Measurements from ENCODE around the gene CACNA1C.
"Not testable (repeated sequence)": the region's sequence is repeated elsewhere in the genome, so short reads cannot be mapped to it uniquely, and the experiment has no call there.

CACNA1C gene

GRCh38 chr12:2685620-2686279 is 633.0 kb downstream of the CACNA1C start:
- peaks cover 3 to 42% (median 32%) of the 10 kb centered on the region in 4 experiments for H3K4me1 ChIP-seq (ENCODE audit: control extremely low read depth in 1 of 4, control insufficient read depth in 4 of 4, insufficient read depth in 4 of 4, low read length in 3 of 4)
- H3K9me3 ChIP-seq (ENCODE audit: control extremely low read depth in 1 of 5, control insufficient read depth in 4 of 5, insufficient read depth in 2 of 5, low read depth in 1 of 5, low read length in 4 of 5); H3K4me3 ChIP-seq (ENCODE audit: control insufficient read depth in 1 of 7, extremely low read depth in 1 of 7, insufficient read depth in 4 of 7, low read depth in 2 of 7, low read length in 6 of 7); H3K36me3 ChIP-seq (ENCODE audit: control insufficient read depth in 4 of 4, insufficient read depth in 4 of 4, low read length in 3 of 4); POLR2A ChIA-PET; DNase-seq; H3K27ac ChIP-seq (ENCODE audit: insufficient read depth in 1 of 2, low read depth in 1 of 2, low read length in 2 of 2, poor library complexity in 1 of 2, severe bottlenecking in 2 of 2); H3K27me3 ChIP-seq (replicated peaks in 2 of 5; ENCODE audit: control insufficient read depth in 4 of 5, insufficient read depth in 5 of 5, low read length in 4 of 5): not testable (repeated sequence)
- CTCF ChIA-PET, result interaction anchor here (2.0 kb wide), 2 partner anchors 35 to 66 kb away, joined by 4 to 5 read pairs; no protein-coding TSS in a partner anchor
- 95% methylated on average over 8 of the region's 20 CpGs for WGBS (ENCODE audit: insufficient coverage)

DNA sequence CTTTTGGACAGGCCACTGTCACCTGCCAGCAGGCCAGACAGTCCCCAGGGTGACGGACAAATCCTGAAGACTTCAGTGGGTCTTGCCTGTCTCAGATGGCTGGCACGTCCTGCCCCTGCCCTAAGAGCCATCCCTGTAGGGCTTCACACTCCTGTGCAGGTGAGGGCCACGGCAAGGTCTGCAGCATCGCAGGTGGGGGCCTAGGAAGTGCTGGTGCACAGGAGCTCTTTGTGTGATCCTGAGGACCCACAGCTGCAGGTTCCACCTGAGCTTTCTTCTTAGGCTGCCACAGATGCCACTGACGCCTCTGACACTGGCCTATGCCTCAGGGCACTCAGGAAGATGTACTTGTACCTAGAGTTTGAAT is 633.5 kb downstream of the CACNA1C start:
- ChIA-PET CTCF (interaction anchor here (1.1 to 2.0 kb wide), 3 partner anchors 35 to 99 kb away, joined by 3 to 5 read pairs (median 4); no protein-coding TSS in a partner anchor), POLR2A (interaction anchor here (0.6 kb wide), 1 partner anchor 247 kb away, joined by 3 read pairs; no protein-coding TSS in a partner anchor)
- Histone ChIP-seq H3K4me1 (ENCODE audit: control extremely low read depth in 1 of 4, control insufficient read depth in 4 of 4, insufficient read depth in 4 of 4, low read length in 3 of 4) (peaks cover 3 to 44% (median 35%) of the 10 kb centered on the region in 4 experiments), H3K27me3 (replicated peaks in 2 of 5; ENCODE audit: control insufficient read depth in 4 of 5, insufficient read depth in 5 of 5, low read length in 4 of 5) (no peaks in the 10 kb centered on the region), H3K4me3 (ENCODE audit: control insufficient read depth in 1 of 7, extremely low read depth in 1 of 7, insufficient read depth in 4 of 7, low read depth in 2 of 7, low read length in 6 of 7) (no peak overlapping the region), H3K27ac (ENCODE audit: insufficient read depth in 1 of 2, low read depth in 1 of 2, low read length in 2 of 2, poor library complexity in 1 of 2, severe bottlenecking in 2 of 2) (no peak overlapping the region), H3K9me3 (ENCODE audit: control extremely low read depth in 1 of 5, control insufficient read depth in 4 of 5, insufficient read depth in 2 of 5, low read depth in 1 of 5, low read length in 4 of 5) (no peaks in the 10 kb centered on the region), H3K36me3 (ENCODE audit: control insufficient read depth in 4 of 4, insufficient read depth in 4 of 4, low read length in 3 of 4) (peaks cover 0 to 8% (median 5%) of the 10 kb centered on the region in 4 experiments)
- no peak for DNase-seq
- 100% methylated on average over 5 of the region's 5 CpGs for WGBS (ENCODE audit: insufficient coverage)

- DNase-seq, result no peak
- Histone ChIP-seq H3K4me1 (ENCODE audit: control extremely low read depth in 1 of 4, control insufficient read depth in 4 of 4, insufficient read depth in 4 of 4, low read length in 3 of 4) (peaks cover 3 to 50% (median 40%) of the 10 kb centered on the region in 4 experiments), H3K27me3 (replicated peaks in 2 of 5; ENCODE audit: control insufficient read depth in 4 of 5, insufficient read depth in 5 of 5, low read length in 4 of 5) (no peaks in the 10 kb centered on the region), H3K4me3 (ENCODE audit: control insufficient read depth in 1 of 7, extremely low read depth in 1 of 7, insufficient read depth in 4 of 7, low read depth in 2 of 7, low read length in 6 of 7) (no peak overlapping the region), H3K9me3 (ENCODE audit: control extremely low read depth in 1 of 5, control insufficient read depth in 4 of 5, insufficient read depth in 2 of 5, low read depth in 1 of 5, low read length in 4 of 5) (no peaks in the 10 kb centered on the region), H3K27ac (ENCODE audit: insufficient read depth in 1 of 2, low read depth in 1 of 2, low read length in 2 of 2, poor library complexity in 1 of 2, severe bottlenecking in 2 of 2) (no peak overlapping the region), H3K36me3 (ENCODE audit: control insufficient read depth in 4 of 4, insufficient read depth in 4 of 4, low read length in 3 of 4) (peaks cover 0 to 7% (median 3%) of the 10 kb centered on the region in 4 experiments)
- WGBS (ENCODE audit: insufficient coverage), result 93% methylated on average over 5 of the region's 5 CpGs
- CTCF ChIA-PET, result interaction anchor here (1.1 kb wide), 1 partner anchor 98 kb away, joined by 3 read pairs; no protein-coding TSS in a partner anchor
- POLR2A ChIA-PET, result no interaction called here
These were observed 634.3 kb downstream of the CACNA1C start for GRCh38 chr12:2687058-2687457.

GRCh38 chr12:2687726-2688125 is 634.9 kb downstream of the CACNA1C start:
- Histone ChIP-seq H3K36me3 (ENCODE audit: control insufficient read depth in 4 of 4, insufficient read depth in 4 of 4, low read length in 3 of 4) (peaks cover 0 to 7% (median 2%) of the 10 kb centered on the region in 4 experiments), H3K27me3 (replicated peaks in 2 of 5; ENCODE audit: control insufficient read depth in 4 of 5, insufficient read depth in 5 of 5, low read length in 4 of 5) (no peaks in the 10 kb centered on the region), H3K4me1 (ENCODE audit: control extremely low read depth in 1 of 4, control insufficient read depth in 4 of 4, insufficient read depth in 4 of 4, low read length in 3 of 4) (peaks cover 10 to 57% (median 45%) of the 10 kb centered on the region in 4 experiments), H3K9me3 (ENCODE audit: control extremely low read depth in 1 of 5, control insufficient read depth in 4 of 5, insufficient read depth in 2 of 5, low read depth in 1 of 5, low read length in 4 of 5) (no peaks in the 10 kb centered on the region), H3K27ac (ENCODE audit: insufficient read depth in 1 of 2, low read depth in 1 of 2, low read length in 2 of 2, poor library complexity in 1 of 2, severe bottlenecking in 2 of 2) (no peak overlapping the region), H3K4me3 (ENCODE audit: control insufficient read depth in 1 of 7, extremely low read depth in 1 of 7, insufficient read depth in 4 of 7, low read depth in 2 of 7, low read length in 6 of 7) (no peak overlapping the region)
- POLR2A ChIA-PET, result no interaction called here
- CTCF ChIA-PET, result interaction anchor here (1.4 kb wide), 1 partner anchor 96 kb away, joined by 4 read pairs; no protein-coding TSS in a partner anchor
- 87% methylated on average over 7 of the region's 7 CpGs for WGBS (ENCODE audit: insufficient coverage)
- DNase-seq, result no peak

DNA sequence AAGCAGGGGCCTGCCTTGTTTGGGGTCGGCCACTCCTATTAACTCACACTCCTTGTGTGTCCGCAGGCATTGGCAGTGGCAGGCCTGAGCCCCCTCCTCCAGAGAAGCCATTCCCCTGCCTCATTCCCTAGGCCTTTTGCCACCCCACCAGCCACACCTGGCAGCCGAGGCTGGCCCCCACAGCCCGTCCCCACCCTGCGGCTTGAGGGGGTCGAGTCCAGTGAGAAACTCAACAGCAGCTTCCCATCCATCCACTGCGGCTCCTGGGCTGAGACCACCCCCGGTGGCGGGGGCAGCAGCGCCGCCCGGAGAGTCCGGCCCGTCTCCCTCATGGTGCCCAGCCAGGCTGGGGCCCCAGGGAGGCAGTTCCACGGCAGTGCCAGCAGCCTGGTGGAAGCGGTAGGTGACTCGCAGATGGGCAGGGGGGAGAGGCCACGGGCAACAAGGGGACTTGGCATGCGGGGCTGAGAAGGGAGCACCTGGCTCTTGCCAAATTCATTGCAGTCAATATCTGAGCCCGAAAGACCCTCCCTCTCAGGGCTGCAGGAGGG is 635.7 kb downstream of the CACNA1C start:
- POLR2A ChIA-PET, result no interaction called here
- WGBS (ENCODE audit: insufficient coverage), result 97% methylated on average over 19 of the region's 20 CpGs

GRCh38 chr12:2689393-2689792 is 636.6 kb downstream of the CACNA1C start:
- no peak overlapping the region for H3K27ac ChIP-seq (ENCODE audit: insufficient read depth in 1 of 2, low read depth in 1 of 2, low read length in 2 of 2, poor library complexity in 1 of 2, severe bottlenecking in 2 of 2)
- ChIA-PET CTCF (interaction anchor here (0.9 to 3.0 kb wide), 6 partner anchors 44 to 345 kb away, joined by 3 to 28 read pairs (median 4); no protein-coding TSS in a partner anchor), POLR2A (no interaction called here)
- H3K36me3 ChIP-seq (ENCODE audit: control insufficient read depth in 4 of 4, insufficient read depth in 4 of 4, low read length in 3 of 4), result peaks cover 0 to 7% (median 2%) of the 10 kb centered on the region in 4 experiments
- no peaks in the 10 kb centered on the region for H3K27me3 ChIP-seq (replicated peaks in 2 of 5; ENCODE audit: control insufficient read depth in 4 of 5, insufficient read depth in 5 of 5, low read length in 4 of 5)
- peak overlapping the region in 2 of 7 experiments; percentile 80 to 87 for H3K4me3 ChIP-seq (ENCODE audit: control insufficient read depth in 1 of 7, extremely low read depth in 1 of 7, insufficient read depth in 4 of 7, low read depth in 2 of 7, low read length in 6 of 7)
- peaks cover 11 to 49% (median 41%) of the 10 kb centered on the region in 4 experiments for H3K4me1 ChIP-seq (ENCODE audit: control extremely low read depth in 1 of 4, control insufficient read depth in 4 of 4, insufficient read depth in 4 of 4, low read length in 3 of 4)
- H3K9me3 ChIP-seq (ENCODE audit: control extremely low read depth in 1 of 5, control insufficient read depth in 4 of 5, insufficient read depth in 2 of 5, low read depth in 1 of 5, low read length in 4 of 5), result no peaks in the 10 kb centered on the region
- 92% methylated on average over 8 of the region's 9 CpGs for WGBS (ENCODE audit: insufficient coverage)
- no peak for DNase-seq

More for the DNA sequence above, 635.7 kb downstream of the CACNA1C start:
- H3K4me3 ChIP-seq (ENCODE audit: control insufficient read depth in 1 of 7, extremely low read depth in 1 of 7, insufficient read depth in 4 of 7, low read depth in 2 of 7, low read length in 6 of 7), result no peak overlapping the region
- H3K4me1 ChIP-seq (ENCODE audit: control extremely low read depth in 1 of 4, control insufficient read depth in 4 of 4, insufficient read depth in 4 of 4, low read length in 3 of 4), result peaks cover 13 to 57% (median 47%) of the 10 kb centered on the region in 4 experiments
- DNase-seq, result no peak
- CTCF ChIA-PET, result interaction anchor here (0.9 to 2.3 kb wide), 4 partner anchors 43 to 129 kb away, joined by 3 to 5 read pairs (median 4); no protein-coding TSS in a partner anchor
- peaks cover 0 to 7% (median 2%) of the 10 kb centered on the region in 4 experiments for H3K36me3 ChIP-seq (ENCODE audit: control insufficient read depth in 4 of 4, insufficient read depth in 4 of 4, low read length in 3 of 4)
- H3K9me3 ChIP-seq (ENCODE audit: control extremely low read depth in 1 of 5, control insufficient read depth in 4 of 5, insufficient read depth in 2 of 5, low read depth in 1 of 5, low read length in 4 of 5), result no peaks in the 10 kb centered on the region
- H3K27ac ChIP-seq (ENCODE audit: insufficient read depth in 1 of 2, low read depth in 1 of 2, low read length in 2 of 2, poor library complexity in 1 of 2, severe bottlenecking in 2 of 2), result no peak overlapping the region
- no peaks in the 10 kb centered on the region for H3K27me3 ChIP-seq (replicated peaks in 2 of 5; ENCODE audit: control insufficient read depth in 4 of 5, insufficient read depth in 5 of 5, low read length in 4 of 5)

GRCh38 chr12:2689879-2690278 is 637.1 kb downstream of the CACNA1C start:
- peaks cover 0 to 7% (median 2%) of the 10 kb centered on the region in 4 experiments for H3K36me3 ChIP-seq (ENCODE audit: control insufficient read depth in 4 of 4, insufficient read depth in 4 of 4, low read length in 3 of 4)
- H3K4me3 ChIP-seq (ENCODE audit: control insufficient read depth in 1 of 7, extremely low read depth in 1 of 7, insufficient read depth in 4 of 7, low read depth in 2 of 7, low read length in 6 of 7), result peak overlapping the region in 6 of 7 experiments; percentile 10 to 87 (median 78)
- peaks cover 11 to 46% (median 39%) of the 10 kb centered on the region in 4 experiments for H3K4me1 ChIP-seq (ENCODE audit: control extremely low read depth in 1 of 4, control insufficient read depth in 4 of 4, insufficient read depth in 4 of 4, low read length in 3 of 4)
- no peak overlapping the region for H3K27ac ChIP-seq (ENCODE audit: insufficient read depth in 1 of 2, low read depth in 1 of 2, low read length in 2 of 2, poor library complexity in 1 of 2, severe bottlenecking in 2 of 2)
- no peaks in the 10 kb centered on the region for H3K27me3 ChIP-seq (replicated peaks in 2 of 5; ENCODE audit: control insufficient read depth in 4 of 5, insufficient read depth in 5 of 5, low read length in 4 of 5)
- ChIA-PET CTCF (interaction anchor here (1.6 to 3.0 kb wide), 7 partner anchors 10 to 344 kb away, joined by 3 to 28 read pairs (median 5); no protein-coding TSS in a partner anchor), POLR2A (no interaction called here)
- H3K9me3 ChIP-seq (ENCODE audit: control extremely low read depth in 1 of 5, control insufficient read depth in 4 of 5, insufficient read depth in 2 of 5, low read depth in 1 of 5, low read length in 4 of 5), result no peaks in the 10 kb centered on the region
- DNase-seq, result no peak
- WGBS (ENCODE audit: insufficient coverage), result 84% methylated on average over 8 of the region's 8 CpGs

Measured in common myeloid progenitor, CD34-positive (primary cell).